ENCODE data around the gene JAKMIP1.
A peak's percentile ranks its signal among the peaks of the same experiment; 100 is the strongest.
"Not testable (repeated sequence)": the region's sequence is repeated elsewhere in the genome, so short reads cannot be mapped to it uniquely, and the experiment has no call there.

JAKMIP1 gene

GRCh38 chr4:6013564-6013963, 186.8 kb downstream of the JAKMIP1 start:
- DNase-seq (ENCODE audit: low spot score): no peak

GRCh38 chr4:6012200-6012599, 188.1 kb downstream of the JAKMIP1 start:
- DNase-seq (ENCODE audit: low spot score): no peak

GRCh38 chr4:6011686-6012085, 188.7 kb downstream of the JAKMIP1 start:
- no peak for DNase-seq (ENCODE audit: low spot score)

- DNase-seq (ENCODE audit: low spot score): no peak
Observed at GRCh38 chr4:6011271-6011671, 189.1 kb downstream of the JAKMIP1 start.

GRCh38 chr4:6010789-6011188, 189.6 kb downstream of the JAKMIP1 start:
- no peak for DNase-seq (ENCODE audit: low spot score)

GRCh38 chr4:6009452-6009851, 190.9 kb downstream of the JAKMIP1 start:
- DNase-seq (ENCODE audit: low spot score): no peak

GRCh38 chr4:6008766-6009385, 191.5 kb downstream of the JAKMIP1 start:
- DNase-seq (ENCODE audit: low spot score): no peak

GRCh38 chr4:6008092-6008551, 192.2 kb downstream of the JAKMIP1 start:
- no peak for DNase-seq (ENCODE audit: low spot score)

GRCh38 chr4:6005175-6005574, 195.2 kb downstream of the JAKMIP1 start:
- no peak for DNase-seq (ENCODE audit: low spot score)

- not testable (repeated sequence) for DNase-seq (ENCODE audit: low spot score)
Observed at GRCh38 chr4:6003485-6003884, 196.9 kb downstream of the JAKMIP1 start.

- no peak for DNase-seq (ENCODE audit: low spot score)
Observed at GRCh38 chr4:6002926-6003325, 197.4 kb downstream of the JAKMIP1 start.

- no peak for DNase-seq (ENCODE audit: low spot score)
Observed at GRCh38 chr4:6002492-6002833, 197.9 kb downstream of the JAKMIP1 start.

GRCh38 chr4:6001680-6002491, 198.5 kb downstream of the JAKMIP1 start:
- no peak for DNase-seq (ENCODE audit: low spot score)

GRCh38 chr4:5999830-6000365, 200.5 kb downstream of the JAKMIP1 start:
- no peak for DNase-seq (ENCODE audit: low spot score)

GRCh38 chr4:5999356-5999755, 201.0 kb downstream of the JAKMIP1 start:
- DNase-seq (ENCODE audit: low spot score): no peak

- DNase-seq (ENCODE audit: low spot score): peak; percentile 66
Observed at GRCh38 chr4:5998333-5998936, 201.9 kb downstream of the JAKMIP1 start.

- no peak for DNase-seq (ENCODE audit: low spot score)
Observed at GRCh38 chr4:5996641-5997040, 203.7 kb downstream of the JAKMIP1 start.

GRCh38 chr4:5995901-5996623, 204.3 kb downstream of the JAKMIP1 start:
- DNase-seq (ENCODE audit: low spot score): no peak

GRCh38 chr4:5993876-5994811, 206.2 kb downstream of the JAKMIP1 start:
- DNase-seq (ENCODE audit: low spot score): no peak

GRCh38 chr4:5993346-5993745, 207.0 kb downstream of the JAKMIP1 start:
- not testable (repeated sequence) for DNase-seq (ENCODE audit: low spot score)

GRCh38 chr4:5992828-5993321, 207.5 kb downstream of the JAKMIP1 start:
- no peak for DNase-seq (ENCODE audit: low spot score)
